WI38 (cell line): ENCODE data around the gene GSN.

Experiments used
- H3K4me3 ChIP-seq: 2 replicates; pipeline ENCODE4 v1.5.1; 2011; ENCODE audit warnings: low read depth, mild to moderate bottlenecking, control low read depth, low read length
- CTCF ChIP-seq: IDR thresholded peaks from 2 replicates; pipeline ENCODE4 v1.5.1; 2012; ENCODE audit warnings: low read depth, mild to moderate bottlenecking, control low read depth, low read length

The GSN gene

DNA sequence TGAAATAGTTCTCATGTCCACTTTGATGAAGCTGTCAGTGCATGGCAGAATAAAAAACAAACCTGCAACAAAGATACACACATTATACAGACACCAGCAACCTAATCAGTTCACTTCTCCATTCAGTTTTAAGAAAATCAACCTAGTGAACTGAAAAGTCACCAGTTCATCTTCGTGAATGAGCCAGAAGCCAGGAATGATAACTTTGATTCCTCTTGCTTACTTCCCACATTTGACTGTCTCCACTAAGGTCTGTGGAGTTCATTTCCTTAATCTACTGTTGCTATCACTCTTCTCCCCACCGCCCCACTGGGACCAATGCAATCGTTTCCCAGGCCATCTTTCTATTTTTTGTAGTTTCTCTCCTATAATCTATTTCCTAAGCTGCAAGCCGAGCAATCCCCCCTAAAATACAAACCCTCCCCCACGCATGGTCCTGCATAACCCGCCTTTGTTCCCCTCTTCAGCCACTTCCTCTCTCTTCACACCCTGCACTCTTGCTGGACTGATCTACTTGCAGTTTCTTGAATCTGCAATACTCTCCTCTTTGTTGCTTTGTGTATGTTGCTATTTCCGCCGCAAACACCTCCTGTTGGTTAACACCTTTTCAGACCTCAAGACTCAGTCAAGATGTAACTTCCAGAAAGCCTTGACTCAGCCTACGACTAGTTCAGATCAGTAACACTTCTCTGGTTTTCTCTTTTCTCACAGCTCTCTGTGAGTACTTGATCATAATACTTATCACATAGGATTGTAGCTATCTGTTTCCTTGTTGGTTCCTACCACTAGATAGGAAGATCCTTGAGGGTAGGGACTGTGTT, 85.5 kb downstream of the GSN start:
- H3K4me3 ChIP-seq = no peak overlapping the region
- no peak for TF ChIP-seq CTCF

GRCh38 chr9:121354141-121354540, 86.2 kb downstream of the GSN start:
- H3K4me3 ChIP-seq = no peak overlapping the region
- TF ChIP-seq CTCF = no peak

DNA sequence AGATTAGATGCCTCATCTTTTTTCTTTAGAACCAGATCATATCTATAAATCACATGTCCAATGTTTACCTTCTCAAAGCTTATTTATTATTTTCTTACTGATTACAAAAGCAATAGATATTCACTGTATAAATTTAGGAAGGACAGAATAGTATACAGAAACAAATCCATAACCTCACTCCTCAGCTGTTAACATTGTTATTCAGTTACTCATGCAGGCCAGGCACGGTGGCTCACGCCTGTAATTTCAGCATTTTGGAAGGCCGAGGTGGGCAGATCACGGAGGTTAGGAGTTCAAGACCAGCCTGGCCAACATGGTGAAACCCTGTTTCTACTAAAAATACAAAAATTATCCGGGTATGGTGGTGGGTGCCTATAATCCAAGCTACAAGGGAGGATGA, 86.8 kb downstream of the GSN start:
- no peak overlapping the region for H3K4me3 ChIP-seq
- no peak for TF ChIP-seq CTCF

DNA sequence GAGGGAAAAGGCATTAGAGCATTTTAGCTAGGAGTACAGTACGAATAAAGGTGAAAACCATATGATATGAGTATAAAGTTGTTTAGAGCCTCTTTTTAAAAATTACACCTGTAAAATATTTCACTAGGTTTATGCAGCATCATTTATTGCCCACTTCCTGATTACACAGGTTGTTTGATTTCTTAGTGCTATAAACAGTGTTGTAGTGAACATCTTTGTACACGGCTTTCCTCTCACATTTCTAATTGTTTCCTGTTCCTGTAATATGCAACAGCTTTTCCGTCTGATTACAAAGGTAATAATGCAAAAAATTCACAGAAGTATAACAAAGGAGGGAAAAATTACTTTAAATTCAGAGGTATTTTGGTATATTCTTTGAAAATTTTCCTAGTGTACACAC, 89.0 kb downstream of the GSN start:
- H3K4me3 ChIP-seq = no peak overlapping the region

DNA sequence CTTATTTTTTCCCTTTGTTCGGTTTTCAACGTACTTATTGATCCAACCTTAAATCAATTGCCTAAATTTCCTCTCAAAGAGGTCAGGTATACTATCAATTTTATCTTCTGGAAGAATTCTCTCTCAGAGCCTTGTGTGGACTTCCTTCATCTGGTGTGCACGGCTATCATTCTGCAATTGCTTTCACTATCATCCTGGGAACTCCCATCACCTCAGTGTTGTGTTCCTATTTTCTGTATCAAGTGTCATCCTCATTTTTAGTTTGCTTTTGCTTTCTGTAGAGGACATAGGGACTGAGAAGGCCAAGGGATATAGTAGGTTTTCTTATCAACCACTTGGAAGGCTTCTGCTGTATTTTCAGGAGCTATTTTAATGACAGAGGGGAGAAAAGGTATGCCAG, 90.8 kb downstream of the GSN start:
- TF ChIP-seq CTCF = no peak
- no peak overlapping the region for H3K4me3 ChIP-seq

More for the DNA sequence above, 89.0 kb downstream of the GSN start:
- no peak for TF ChIP-seq CTCF

DNA sequence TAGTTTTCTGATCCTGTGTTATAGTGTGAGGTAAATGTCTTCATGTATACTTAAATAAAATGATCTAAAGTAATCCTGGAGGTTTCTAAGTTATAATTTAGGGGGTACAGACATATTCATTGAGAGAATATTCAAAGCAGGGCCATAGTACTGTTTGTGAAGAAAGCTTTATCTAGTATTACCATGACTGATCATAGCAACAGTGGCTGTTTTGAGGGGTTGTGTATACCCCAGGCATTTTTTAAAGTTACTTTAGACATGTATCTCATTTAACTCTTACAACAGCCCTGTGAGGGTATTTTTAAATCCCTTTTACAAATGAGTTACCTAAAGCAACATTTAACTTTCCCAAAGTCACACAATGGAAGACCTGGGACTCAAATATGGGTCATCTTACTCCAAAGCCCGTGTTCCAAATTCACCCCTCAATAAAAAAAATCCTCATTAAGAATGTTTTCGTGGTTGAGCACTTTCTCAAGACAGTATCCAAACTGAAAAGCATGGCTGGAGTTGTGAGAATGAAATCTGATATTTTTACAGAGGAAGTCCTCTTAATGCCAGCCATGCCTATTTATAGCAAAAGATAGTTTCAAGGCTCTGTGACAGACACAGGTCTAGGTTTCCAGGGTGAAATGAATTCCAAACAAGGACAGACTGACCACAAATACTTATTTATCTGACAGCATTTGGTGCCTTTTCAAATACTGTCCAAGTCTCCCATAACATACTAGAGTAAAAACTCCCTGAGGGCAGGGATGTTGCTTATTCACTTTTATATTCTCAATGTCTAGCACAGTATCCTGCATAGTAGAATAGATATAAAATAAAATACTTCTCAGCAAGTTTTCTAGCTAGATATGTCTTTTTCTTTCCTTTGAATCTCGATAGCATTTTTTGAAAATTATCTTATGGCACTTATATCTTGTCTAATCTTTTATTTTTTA, 91.7 kb downstream of the GSN start:
- H3K4me3 ChIP-seq = no peak overlapping the region
- no peak for TF ChIP-seq CTCF
